HFF-Myc (cell line): ENCODE data around the gene DCAF15.

Source experiments
- DNase-seq: peaks from one replicate; pipeline ENCODE4 v3.0.0-alpha.2; 2011; ENCODE audit warnings: low read depth; ENCODE audit errors: extremely low read depth
- H3K4me3 ChIP-seq: replicated peaks from 2 replicates; pipeline ENCODE4 v1.5.1; 2011; ENCODE audit warnings: low read depth, mild to moderate bottlenecking, control low read depth, low read length
- CTCF ChIP-seq: IDR thresholded peaks from 2 replicates; pipeline ENCODE4 v1.5.1; 2012; ENCODE audit warnings: mild to moderate bottlenecking, low read depth, low read length, control low read depth; ENCODE audit errors: missing control alignments

The DCAF15 gene

GRCh38 chr19:13929956-13930355, 22.4 kb upstream of the DCAF15 start:
- no peak for TF ChIP-seq CTCF
- no peak overlapping the region for H3K4me3 ChIP-seq
- DNase-seq = no peak

- no peak for DNase-seq
- H3K4me3 ChIP-seq = no peak overlapping the region
- no peak for TF ChIP-seq CTCF
Observed at GRCh38 chr19:13930402-13930801, 21.9 kb upstream of the DCAF15 start.

GRCh38 chr19:13931391-13932148, 20.7 kb upstream of the DCAF15 start:
- no peak for DNase-seq
- H3K4me3 ChIP-seq = no peak overlapping the region
- no peak for TF ChIP-seq CTCF

GRCh38 chr19:13932149-13932637, 20.1 kb upstream of the DCAF15 start:
- no peak for DNase-seq
- TF ChIP-seq CTCF = no peak
- H3K4me3 ChIP-seq = no peak overlapping the region

GRCh38 chr19:13932911-13933393, 19.4 kb upstream of the DCAF15 start:
- no peak overlapping the region for H3K4me3 ChIP-seq
- no peak for DNase-seq
- no peak for TF ChIP-seq CTCF

- DNase-seq = no peak
- H3K4me3 ChIP-seq = no peak overlapping the region
- TF ChIP-seq CTCF = no peak
Observed at GRCh38 chr19:13934785-13935109, 17.6 kb upstream of the DCAF15 start.
